SKM-1 (cell line): Measurements from ENCODE around the gene KAZN.

ENCODE experiments used
- DNase-seq: peaks from one replicate; lab custom pipeline; 2025; ENCODE audit not compliant: unreplicated experiment; lab: John Stamatoyannopoulos, UW

KAZN gene

DNA sequence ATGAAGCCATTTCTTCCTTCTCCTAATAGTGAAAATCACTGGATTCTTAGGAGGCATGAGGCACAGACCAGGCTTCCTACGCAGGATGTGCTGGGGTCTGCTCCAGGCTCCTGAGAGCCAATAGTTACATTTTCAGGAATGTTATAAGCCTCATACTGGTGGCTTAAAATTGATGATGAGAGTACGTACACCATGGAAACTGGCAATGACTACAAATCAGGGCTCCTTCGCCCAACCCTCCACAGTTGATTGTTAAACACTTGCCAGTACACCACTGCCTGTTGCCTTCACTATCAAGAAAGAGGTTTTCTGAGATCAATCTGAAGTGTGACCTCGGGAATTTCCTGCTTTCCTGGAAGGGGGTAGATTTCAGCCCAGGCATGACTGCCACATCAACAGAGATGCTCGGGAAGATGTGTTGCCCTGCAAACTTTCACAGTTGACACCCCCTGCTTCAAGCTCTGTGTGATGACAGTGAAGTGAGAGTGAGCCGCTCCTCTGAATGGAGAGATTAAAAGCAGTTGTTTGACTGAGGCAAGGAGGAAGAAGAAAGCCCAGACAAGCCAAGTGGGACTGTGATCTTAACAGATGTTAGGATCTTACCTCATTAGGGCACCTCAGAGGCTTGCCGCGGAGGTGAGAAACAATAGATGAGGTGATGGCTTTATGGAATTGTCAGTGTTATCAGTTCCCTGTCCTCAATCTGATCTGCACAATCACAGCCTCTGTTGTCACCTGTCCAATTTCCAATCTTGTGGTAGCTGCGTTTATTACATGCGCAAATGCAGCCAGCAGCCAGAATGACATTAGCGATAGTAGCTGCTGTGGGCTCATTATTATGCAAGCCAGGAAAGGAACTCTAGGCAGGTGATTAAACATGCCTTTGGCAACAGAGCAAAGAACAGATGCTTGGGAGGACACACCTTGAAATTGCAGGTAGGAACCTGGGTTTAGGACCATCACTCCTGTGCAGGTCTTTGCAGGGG lies 277.3 kb downstream of the KAZN start:
- DNase-seq, result no peak

- no peak for DNase-seq
These were observed 278.3 kb downstream of the KAZN start for GRCh38 chr1:14876747-14877146.

- DNase-seq, result no peak
These were observed 278.7 kb downstream of the KAZN start for GRCh38 chr1:14877224-14877623.

GRCh38 chr1:14878124-14878523 lies 279.6 kb downstream of the KAZN start:
- DNase-seq, result no peak

DNA sequence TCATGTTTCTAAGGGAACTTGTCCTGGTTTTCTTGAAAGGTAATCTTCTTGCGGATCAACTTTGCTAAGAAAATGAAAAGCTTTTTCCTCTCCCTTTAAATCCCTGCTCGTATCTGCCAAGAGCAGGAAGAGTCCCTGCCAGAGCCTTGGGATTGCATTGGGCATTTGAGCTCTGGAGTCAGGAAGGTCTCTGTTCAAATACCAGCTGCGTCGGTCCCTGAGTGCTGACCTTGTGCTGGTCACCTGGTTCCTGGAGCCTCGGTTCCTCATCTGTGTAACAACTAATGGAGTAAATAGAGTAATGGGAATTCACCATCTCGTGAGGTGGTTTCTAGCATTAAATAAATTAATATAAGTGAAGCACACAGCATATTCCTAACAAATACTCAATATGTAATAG lies 280.5 kb downstream of the KAZN start:
- no peak for DNase-seq

GRCh38 chr1:14880456-14881316 lies 282.2 kb downstream of the KAZN start:
- DNase-seq, result no peak

- DNase-seq, result no peak
These were observed 283.5 kb downstream of the KAZN start for GRCh38 chr1:14881775-14882672.

DNA sequence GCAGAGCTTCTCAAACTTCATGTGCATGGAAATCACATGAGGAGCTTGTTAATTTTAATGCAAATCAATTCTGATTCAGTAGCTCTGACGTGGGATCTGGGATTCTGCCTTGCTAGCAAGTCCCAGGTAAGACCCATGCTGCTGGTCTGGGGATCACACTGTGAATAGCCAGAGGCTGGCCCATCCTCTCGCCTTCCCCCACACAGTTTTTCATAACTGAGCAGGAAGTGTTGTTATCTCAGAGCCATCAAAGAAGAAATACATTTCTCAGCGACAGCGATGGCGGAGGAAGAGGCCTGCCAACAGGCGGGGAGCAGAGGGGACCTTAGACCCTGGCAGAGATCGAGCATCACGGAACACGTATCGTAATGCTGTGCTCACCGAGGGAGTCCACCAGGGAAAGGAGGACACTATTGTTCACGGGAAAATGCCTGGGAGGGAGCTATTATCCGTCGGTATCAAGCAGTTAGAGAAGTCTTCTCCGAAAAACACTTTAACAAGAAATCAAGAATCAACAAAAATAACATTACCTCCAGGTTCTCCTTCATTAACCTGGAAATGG lies 286.2 kb downstream of the KAZN start:
- DNase-seq, result no peak

GRCh38 chr1:14887044-14887566 lies 288.6 kb downstream of the KAZN start:
- DNase-seq, result no peak

DNA sequence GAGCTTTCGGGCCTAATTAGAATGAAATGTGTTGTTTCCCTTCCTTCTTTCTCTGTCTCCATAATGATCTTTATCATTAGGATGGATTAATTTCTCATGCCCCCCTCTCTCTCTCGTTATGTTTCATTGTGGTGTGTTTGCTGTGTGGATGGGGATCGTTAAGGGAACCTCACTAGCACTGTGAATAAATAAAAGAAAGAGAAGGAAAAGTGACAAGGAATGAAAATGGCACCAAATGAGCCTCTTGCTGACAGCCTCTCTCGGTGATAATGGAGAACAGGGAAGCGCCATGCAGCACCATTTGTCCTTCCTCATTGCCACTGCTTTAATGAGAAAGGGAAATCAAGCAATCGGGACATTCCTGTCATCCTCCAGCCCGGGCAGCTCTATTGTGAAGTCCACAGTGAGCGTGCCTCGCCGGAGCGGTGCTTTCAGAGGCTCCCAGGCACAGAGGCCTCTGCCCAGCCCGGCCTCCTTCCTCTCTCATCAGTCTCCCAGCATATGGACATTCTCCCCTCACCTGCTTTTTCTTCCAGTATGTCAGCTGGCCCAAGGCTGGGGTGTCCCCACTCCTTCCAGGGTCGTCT lies 289.4 kb downstream of the KAZN start:
- DNase-seq, result no peak

- no peak for DNase-seq
These were observed 289.9 kb downstream of the KAZN start for GRCh38 chr1:14888374-14888773.

- DNase-seq, result no peak
These were observed 291.4 kb downstream of the KAZN start for GRCh38 chr1:14889825-14890440.

DNA sequence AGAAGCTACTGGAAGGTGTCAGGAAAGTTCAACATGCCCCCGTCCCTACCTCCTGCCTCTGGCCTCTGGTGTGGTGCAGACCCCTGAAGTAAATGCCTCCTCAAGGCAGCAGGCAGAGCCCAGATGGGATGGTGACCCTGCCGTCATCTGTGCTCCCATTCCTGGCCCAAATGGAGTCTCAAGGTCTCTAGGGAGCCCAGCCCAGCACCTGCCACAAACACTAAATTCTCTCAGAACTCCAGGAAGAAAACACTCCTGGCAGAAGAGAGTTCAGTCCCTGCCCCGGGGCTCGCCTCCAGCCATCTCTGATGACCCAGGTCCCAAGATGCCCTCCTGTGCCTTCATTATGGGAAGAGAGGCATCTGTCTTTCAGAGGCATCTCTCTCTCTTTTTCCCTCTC lies 293.5 kb downstream of the KAZN start:
- DNase-seq, result no peak

- DNase-seq, result no peak
These were observed 296.5 kb downstream of the KAZN start for GRCh38 chr1:14894811-14895560.

GRCh38 chr1:14895727-14896126 lies 297.2 kb downstream of the KAZN start:
- no peak for DNase-seq

- DNase-seq, result no peak
These were observed 298.0 kb downstream of the KAZN start for GRCh38 chr1:14896381-14897079.

DNA sequence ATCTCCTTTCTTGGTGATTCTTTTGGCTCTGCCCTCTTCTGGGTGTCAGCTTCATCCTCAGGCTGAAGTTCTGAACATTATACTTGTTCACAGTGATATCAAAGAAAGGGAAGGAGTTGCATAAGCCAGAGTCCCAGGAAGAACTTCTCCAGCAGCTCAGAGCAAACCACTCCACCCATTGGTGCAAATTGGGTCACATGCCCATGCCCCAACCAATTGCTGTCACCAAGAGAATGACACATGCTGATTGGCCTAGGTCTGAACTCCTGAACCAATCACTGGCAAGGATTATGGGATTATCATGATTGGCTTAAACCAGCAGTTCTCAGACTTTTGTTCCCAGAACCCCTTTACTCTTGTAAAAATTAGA lies 298.6 kb downstream of the KAZN start:
- DNase-seq, result no peak

- DNase-seq, result no peak
These were observed 299.1 kb downstream of the KAZN start for GRCh38 chr1:14897547-14897946.
